LNCaP clone FGC (cell line): Measurements from ENCODE around the gene CPAMD8.

ENCODE experiments used
- DNase-seq: peaks from one replicate; pipeline ENCODE4 v3.0.0-alpha.2; 2011; ENCODE audit warnings: low read depth
- H3K4me3 ChIP-seq: 2 replicates; pipeline ENCODE4 v1.5.1; 2011; ENCODE audit warnings: mild to moderate bottlenecking, low read depth, low read length, control low read depth
- TF ChIP-seq, protein P1 (sequence below): IDR thresholded peaks from 2 replicates; pipeline ENCODE4 v1.5.1; 2012; ENCODE audit warnings: mild to moderate bottlenecking; ENCODE audit not compliant: control insufficient read depth, insufficient read depth; ENCODE audit errors: extremely low read depth

The CPAMD8 gene

DNA sequence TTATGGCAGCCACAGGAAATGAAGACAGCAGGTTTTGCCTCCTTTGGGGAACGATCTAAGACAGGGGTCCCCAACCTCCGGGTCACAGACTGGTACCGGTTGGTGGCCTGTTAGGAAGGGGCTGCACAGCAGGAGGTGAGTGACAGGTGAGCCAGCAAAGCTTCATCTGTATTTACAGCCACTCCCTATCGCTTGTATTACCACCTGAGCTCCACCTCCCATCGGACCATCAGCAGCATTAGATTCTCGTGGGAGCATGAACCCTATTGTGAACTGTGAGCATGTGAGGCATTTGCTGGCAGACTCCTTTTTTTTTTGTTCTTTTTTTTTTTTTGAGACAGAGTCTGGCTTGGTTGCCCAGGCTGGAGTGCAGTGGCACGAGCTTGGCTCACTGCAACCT lies 115.6 kb downstream of the CPAMD8 start:
- no peak for DNase-seq
- TF ChIP-seq, protein P1, sequence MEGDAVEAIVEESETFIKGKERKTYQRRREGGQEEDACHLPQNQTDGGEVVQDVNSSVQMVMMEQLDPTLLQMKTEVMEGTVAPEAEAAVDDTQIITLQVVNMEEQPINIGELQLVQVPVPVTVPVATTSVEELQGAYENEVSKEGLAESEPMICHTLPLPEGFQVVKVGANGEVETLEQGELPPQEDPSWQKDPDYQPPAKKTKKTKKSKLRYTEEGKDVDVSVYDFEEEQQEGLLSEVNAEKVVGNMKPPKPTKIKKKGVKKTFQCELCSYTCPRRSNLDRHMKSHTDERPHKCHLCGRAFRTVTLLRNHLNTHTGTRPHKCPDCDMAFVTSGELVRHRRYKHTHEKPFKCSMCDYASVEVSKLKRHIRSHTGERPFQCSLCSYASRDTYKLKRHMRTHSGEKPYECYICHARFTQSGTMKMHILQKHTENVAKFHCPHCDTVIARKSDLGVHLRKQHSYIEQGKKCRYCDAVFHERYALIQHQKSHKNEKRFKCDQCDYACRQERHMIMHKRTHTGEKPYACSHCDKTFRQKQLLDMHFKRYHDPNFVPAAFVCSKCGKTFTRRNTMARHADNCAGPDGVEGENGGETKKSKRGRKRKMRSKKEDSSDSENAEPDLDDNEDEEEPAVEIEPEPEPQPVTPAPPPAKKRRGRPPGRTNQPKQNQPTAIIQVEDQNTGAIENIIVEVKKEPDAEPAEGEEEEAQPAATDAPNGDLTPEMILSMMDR = no peak
- no peak overlapping the region for H3K4me3 ChIP-seq

DNA sequence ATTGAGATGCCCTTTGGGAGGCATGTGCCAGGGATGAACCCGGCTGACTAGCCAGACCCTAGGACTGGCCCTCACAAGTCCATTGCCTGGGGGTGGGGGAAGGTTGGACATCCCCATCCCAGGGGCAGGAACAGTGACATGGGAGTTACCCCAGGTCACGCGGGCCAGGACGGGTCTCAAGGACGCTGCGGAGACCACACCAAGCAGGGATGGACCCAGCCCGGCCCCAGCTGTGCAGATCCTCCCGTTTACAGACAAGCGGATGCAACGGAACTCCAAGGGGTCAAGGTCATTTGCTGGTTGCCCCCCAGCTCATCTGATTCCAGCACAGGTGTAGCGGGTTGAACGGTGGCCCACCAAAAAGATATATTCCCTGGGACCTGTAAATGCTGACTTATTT lies 117.9 kb downstream of the CPAMD8 start:
- no peak for DNase-seq
- no peak overlapping the region for H3K4me3 ChIP-seq
- TF ChIP-seq, protein P1 = no peak

DNA sequence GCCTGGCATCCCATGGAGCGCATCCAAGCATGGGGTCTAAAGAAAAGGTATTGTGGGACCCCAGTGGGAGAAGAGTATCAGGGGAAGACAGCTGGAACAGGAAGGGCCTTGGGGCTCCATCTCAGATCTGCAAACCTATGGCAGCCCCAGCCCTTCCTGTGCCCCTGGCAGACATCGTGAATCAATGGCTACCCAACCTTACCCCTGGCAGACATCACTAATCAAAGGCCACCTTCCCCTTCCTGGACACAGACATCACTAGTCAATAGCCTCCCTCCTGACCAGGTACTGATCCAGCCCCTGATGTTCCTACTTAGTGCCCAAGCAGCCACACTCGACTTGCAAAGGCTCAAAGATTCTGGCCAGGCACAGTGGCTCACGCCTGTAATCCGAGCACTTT lies 122.0 kb downstream of the CPAMD8 start:
- no peak for DNase-seq
- H3K4me3 ChIP-seq = no peak overlapping the region
- TF ChIP-seq, protein P1 = no peak

DNA sequence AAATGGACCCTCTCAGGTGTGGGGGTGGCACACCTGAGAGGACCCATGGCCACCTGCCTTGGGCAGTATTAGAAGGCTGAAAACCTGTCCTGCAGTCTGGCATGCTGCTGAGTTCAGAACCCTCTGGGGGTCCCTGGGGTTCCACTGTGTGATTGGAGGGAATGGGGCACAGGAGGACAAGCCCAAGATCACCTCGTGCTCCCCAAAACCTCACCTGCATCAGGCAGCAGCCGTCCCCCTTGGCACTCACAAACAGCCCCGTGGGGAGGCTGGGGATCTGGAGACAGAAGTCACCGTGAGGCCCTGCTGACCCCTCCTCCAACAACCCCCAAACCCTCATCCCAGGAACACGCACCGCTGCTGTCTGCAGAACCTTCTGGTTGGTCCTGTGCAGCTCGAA lies 123.3 kb downstream of the CPAMD8 start:
- TF ChIP-seq, protein P1 = no peak
- no peak overlapping the region for H3K4me3 ChIP-seq
- DNase-seq = no peak

DNA sequence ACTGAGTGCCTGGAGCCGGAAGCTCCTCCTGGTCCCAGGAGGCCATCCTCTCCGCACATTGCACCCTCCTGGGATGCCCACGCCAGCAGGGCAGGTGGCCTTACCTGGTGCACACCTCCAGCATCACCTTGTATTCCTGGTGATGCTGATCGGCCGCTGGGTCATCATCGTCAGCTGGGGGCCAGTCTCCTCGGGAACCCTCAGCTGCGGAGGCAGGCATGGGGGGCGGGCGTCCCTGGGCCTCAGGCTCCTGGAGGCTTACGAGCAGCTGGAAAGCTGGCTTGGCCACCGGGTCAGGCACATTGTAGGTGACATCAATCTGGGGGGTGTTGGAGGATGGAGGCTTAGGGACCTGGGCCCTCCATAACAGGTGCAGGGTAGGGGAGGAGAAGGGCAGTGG lies 124.1 kb downstream of the CPAMD8 start:
- DNase-seq = no peak
- H3K4me3 ChIP-seq = no peak overlapping the region
- TF ChIP-seq, protein P1 = no peak

DNA sequence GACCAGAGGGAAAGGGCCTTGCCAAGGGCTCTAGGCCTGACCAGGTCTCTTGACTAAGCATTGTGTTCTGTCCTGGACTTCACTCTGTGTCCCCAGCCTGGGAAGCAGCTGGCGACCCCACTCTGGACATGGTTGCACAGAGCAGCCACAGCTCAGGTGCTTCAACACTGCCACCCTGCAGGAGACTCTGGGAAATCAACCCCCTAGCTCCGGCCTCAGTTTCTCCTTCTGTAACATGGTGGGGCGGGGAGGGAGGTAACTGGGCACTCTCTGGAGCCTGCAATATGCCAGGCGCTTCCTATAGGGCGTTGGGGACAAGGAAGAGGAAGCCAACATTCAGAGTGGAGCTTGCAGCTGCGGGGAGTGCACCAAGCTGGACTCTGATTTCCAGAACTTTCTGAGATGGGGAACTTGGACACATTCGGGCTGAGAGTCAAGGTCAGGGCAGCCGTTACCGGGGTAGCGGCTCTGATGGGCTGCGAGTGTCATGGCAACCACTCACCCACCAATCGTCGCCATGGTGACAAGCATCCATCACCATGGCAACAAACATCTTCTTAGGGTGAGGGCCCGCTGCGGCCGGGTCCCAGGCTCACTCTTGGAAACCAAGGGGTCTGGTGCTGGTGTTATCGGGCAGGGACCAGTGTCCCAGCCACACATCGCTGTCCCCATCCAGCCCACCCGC lies 125.0 kb downstream of the CPAMD8 start:
- no peak for DNase-seq
- TF ChIP-seq, protein P1 = no peak
- H3K4me3 ChIP-seq = no peak overlapping the region

DNA sequence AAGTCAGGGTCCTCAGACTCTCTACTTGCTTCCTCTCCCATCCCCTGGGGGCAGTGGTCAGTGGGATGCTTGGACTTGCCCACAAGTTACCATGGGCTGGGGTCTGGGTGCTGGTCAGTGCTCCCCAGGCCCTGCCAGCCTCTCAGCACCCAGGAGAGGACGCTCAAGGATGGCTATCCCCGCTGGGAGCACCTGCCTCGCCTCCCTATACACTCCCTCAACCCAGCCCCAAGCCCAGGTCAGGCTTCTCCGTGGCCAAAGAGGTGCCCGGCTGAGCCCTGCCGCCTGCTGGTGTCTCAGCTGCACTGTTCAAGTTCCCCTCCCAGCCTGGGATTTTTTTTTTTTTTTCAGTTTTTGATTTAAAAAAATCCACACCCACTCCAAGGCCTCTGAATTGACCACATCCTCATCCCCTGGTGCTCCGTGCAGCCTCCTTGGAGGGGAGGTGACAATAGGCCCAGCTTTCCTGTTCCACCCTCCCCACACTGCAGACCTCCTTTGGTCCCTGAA lies 127.0 kb downstream of the CPAMD8 start:
- no peak for DNase-seq
- no peak overlapping the region for H3K4me3 ChIP-seq
- TF ChIP-seq, protein P1 = peak; percentile 37; the same call in 1 of the 2 replicates
